ENCODE data around the gene GRAMD2B. TPM values are rescaled to one million over a fixed set of nuclear protein-coding genes. Genes with fewer than 3 reads are reported as not detected.
"Not testable (repeated sequence)": the region's sequence is repeated elsewhere in the genome, so short reads cannot be mapped to it uniquely, and the experiment has no call there.

GRAMD2B gene
- total RNA-seq, 1 donor from 2014 or later, result 13.7 TPM

DNA sequence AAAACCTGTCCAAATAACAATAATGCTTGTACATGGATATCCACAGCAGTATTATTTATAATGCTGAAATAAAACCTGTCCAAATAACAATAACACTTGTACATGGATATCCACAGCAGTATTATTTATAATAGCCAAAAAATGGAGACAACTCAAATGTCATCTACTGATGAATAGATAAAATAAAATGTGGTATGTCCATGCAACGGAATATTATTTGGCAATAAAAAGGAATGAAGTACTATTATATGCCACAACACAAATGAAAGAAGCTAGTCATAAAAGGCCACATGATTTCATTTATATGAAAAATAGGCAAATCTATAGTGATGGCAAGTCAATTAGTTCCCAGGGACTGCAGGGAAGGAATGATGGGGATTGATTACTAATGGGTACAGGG lies 31.8 kb upstream of the GRAMD2B start:
- Histone ChIP-seq H3K27me3 (ENCODE audit: low read depth) (no peaks in the 10 kb centered on the region), H3K36me3 (no peaks in the 10 kb centered on the region), H3K9me3 (no peaks in the 10 kb centered on the region), H3K4me1 (peaks cover under 1% of the 10 kb centered on the region), H3K27ac (no peak overlapping the region), H3K4me3 (no peak overlapping the region)
- DNase-seq, result no peak
- TF ChIP-seq, protein P1, sequence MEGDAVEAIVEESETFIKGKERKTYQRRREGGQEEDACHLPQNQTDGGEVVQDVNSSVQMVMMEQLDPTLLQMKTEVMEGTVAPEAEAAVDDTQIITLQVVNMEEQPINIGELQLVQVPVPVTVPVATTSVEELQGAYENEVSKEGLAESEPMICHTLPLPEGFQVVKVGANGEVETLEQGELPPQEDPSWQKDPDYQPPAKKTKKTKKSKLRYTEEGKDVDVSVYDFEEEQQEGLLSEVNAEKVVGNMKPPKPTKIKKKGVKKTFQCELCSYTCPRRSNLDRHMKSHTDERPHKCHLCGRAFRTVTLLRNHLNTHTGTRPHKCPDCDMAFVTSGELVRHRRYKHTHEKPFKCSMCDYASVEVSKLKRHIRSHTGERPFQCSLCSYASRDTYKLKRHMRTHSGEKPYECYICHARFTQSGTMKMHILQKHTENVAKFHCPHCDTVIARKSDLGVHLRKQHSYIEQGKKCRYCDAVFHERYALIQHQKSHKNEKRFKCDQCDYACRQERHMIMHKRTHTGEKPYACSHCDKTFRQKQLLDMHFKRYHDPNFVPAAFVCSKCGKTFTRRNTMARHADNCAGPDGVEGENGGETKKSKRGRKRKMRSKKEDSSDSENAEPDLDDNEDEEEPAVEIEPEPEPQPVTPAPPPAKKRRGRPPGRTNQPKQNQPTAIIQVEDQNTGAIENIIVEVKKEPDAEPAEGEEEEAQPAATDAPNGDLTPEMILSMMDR (IDR thresholded peaks at IDR 0.05), result no peak
- no peak for ATAC-seq
- intact Hi-C loops (cut with DNase I), result no loop called here

DNA sequence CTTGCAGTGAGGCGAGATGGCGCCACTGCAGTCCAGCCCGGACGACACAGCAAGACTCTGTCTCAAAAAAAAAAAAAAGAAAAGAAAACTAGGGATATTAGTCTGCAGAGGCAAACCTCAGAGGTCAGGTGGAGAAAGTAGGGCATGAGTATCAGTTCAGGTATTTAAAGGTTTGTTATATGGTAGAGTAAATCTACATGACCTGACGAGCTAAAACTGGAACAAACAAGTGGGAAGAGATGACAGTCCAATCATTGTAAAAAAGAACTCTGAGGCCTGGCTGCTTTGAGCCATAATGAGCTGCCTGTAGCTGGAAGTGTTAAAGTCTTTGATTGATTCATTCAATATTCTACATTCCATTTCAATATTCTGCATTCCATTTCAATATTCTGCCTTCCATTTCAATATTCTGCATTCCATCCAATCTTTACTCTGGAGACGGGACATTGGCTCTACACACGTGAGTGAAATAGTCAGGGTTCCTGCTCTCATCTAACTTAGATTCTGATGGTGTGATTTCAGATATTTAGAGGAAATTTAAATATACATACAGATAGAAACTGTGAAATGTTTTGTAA lies 28.9 kb upstream of the GRAMD2B start:
- H3K27ac ChIP-seq, result no peak overlapping the region
- no peaks in the 10 kb centered on the region for H3K4me1 ChIP-seq
- H3K9me3 ChIP-seq, result peaks cover 1% of the 10 kb centered on the region
- intact Hi-C loops (cut with DNase I), result no loop called here
- H3K27me3 ChIP-seq (ENCODE audit: low read depth), result no peaks in the 10 kb centered on the region
- TF ChIP-seq, protein P1 (IDR thresholded peaks at IDR 0.05), result no peak
- DNase-seq (no peak), ATAC-seq (no peak)
- no peaks in the 10 kb centered on the region for H3K36me3 ChIP-seq
- H3K4me3 ChIP-seq, result no peak overlapping the region

DNA sequence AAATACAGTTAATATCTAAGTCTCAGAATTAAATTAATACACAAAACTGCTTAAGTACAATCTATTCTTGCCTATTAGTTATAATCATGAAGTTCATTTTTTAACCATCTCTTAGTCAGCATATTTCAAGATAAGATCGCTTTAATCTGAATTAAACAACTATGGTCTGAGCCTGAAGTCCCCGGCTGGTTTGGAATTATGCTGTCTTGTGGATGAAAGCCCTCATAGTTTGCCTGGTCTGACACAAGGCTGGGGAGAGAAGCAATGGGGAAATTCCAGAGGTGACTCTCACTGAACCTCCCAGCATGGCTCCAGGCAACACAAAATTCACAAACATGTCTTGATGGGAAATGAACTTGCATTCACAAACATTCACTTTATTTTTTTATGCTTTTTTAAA lies 28.0 kb upstream of the GRAMD2B start:
- no peak for ATAC-seq
- Histone ChIP-seq H3K36me3 (no peaks in the 10 kb centered on the region), H3K4me3 (no peak overlapping the region), H3K9me3 (peaks cover 9% of the 10 kb centered on the region), H3K4me1 (no peaks in the 10 kb centered on the region), H3K27ac (no peak overlapping the region), H3K27me3 (ENCODE audit: low read depth) (no peaks in the 10 kb centered on the region)
- intact Hi-C loops (cut with DNase I), result no loop called here
- DNase-seq, result no peak
- TF ChIP-seq, protein P1 (IDR thresholded peaks at IDR 0.05), result no peak

DNA sequence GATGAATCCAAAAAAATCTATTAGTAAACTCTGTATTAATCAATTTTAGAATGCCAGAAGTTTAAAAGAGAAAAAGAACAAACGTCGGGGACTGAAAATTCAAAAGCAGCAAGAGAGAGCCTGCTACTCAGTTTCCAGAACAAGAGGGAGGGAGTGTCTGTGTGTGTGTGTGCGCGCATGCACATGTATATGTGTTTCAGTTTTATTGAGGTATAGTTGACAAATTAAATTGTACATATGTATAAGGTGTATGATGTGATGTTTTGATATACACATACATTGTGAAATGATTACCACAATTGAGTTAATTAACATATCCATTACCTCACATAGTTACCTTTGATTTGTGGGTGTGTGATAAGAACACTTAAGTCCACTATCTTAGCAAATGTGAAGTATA lies 27.6 kb upstream of the GRAMD2B start:
- DNase-seq, result no peak
- no peak overlapping the region for H3K27ac ChIP-seq
- intact Hi-C loops (cut with DNase I), result no loop called here

DNA sequence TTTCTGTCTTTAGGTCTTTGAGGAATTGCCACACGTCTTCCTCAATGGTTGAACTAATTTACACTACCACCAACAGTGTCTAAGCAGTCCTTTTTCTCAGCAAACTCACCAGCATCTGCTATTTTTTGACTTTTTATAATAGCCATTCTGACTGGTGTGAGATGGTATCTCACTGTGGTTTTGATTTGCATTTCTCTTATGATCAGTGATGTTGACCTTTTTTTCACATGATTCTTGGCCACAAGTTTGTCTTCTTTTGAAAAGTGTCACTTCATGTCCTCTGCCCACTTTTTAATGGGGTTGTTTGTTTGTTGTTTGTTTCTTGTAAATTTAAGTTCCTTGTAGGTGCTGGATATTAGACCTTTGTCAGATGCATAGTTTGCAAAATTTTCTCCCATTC lies 26.5 kb upstream of the GRAMD2B start:
- intact Hi-C loops (cut with DNase I); ATAC-seq; H3K4me1 ChIP-seq; H3K4me3 ChIP-seq; H3K27ac ChIP-seq; H3K27me3 ChIP-seq (ENCODE audit: low read depth); DNase-seq; H3K36me3 ChIP-seq: not testable (repeated sequence)
- peaks cover 22% of the 10 kb centered on the region for H3K9me3 ChIP-seq

More for the DNA sequence above, 27.6 kb upstream of the GRAMD2B start:
- Histone ChIP-seq H3K9me3 (peaks cover 12% of the 10 kb centered on the region), H3K27me3 (ENCODE audit: low read depth) (no peaks in the 10 kb centered on the region), H3K4me3 (no peak overlapping the region), H3K36me3 (no peaks in the 10 kb centered on the region), H3K4me1 (no peaks in the 10 kb centered on the region)
- ATAC-seq, result no peak
- TF ChIP-seq, protein P1 (IDR thresholded peaks at IDR 0.05), result no peak

DNA sequence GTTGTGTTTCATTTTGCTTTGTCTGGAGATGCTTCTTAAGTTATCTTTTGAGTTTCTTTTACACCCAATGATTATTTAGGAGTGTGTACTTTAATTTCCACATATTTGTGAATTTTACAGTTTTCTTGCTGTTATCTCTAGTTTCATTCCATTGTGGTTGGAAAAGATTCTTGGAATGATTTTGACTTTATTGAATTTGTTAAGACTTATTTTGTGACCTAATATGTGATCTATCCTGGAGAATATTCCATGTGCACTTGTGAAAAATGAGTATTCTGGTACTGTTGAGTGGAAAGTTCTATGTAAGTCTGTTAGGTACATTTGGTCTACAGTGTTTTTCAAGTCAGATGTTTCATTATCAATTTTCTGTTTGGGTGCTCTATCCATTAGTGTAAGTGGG lies 24.4 kb upstream of the GRAMD2B start:
- TF ChIP-seq, protein P1 (IDR thresholded peaks at IDR 0.05), result no peak

More for the DNA sequence above, 24.4 kb upstream of the GRAMD2B start:
- no peak for DNase-seq
- H3K4me3 ChIP-seq, result no peak overlapping the region
- no peaks in the 10 kb centered on the region for H3K27me3 ChIP-seq (ENCODE audit: low read depth)
- intact Hi-C loops (cut with DNase I), result no loop called here
- H3K27ac ChIP-seq, result no peak overlapping the region
- no peak for ATAC-seq
- peaks cover 23% of the 10 kb centered on the region for H3K9me3 ChIP-seq
- no peaks in the 10 kb centered on the region for H3K36me3 ChIP-seq
- no peaks in the 10 kb centered on the region for H3K4me1 ChIP-seq

Data from lower lobe of right lung (tissue), 2 donors.